GM10266 (cell line): ENCODE measurements around the gene REPS1.
"Not testable (repeated sequence)": the region's sequence is repeated elsewhere in the genome, so short reads cannot be mapped to it uniquely, and the experiment has no call there.

Experiments used
- DNase-seq: peaks from one replicate; pipeline ENCODE4 v3.0.0; 2012; ENCODE audit errors: extremely low spot score
- TF ChIP-seq, protein P1 (sequence below): IDR thresholded peaks from 2 replicates; pipeline ENCODE4 v1.5.1; 2012; ENCODE audit warnings: mild to moderate bottlenecking, low read depth; ENCODE audit not compliant: control insufficient read depth, insufficient read depth; ENCODE audit errors: missing control alignments

The REPS1 gene

DNA sequence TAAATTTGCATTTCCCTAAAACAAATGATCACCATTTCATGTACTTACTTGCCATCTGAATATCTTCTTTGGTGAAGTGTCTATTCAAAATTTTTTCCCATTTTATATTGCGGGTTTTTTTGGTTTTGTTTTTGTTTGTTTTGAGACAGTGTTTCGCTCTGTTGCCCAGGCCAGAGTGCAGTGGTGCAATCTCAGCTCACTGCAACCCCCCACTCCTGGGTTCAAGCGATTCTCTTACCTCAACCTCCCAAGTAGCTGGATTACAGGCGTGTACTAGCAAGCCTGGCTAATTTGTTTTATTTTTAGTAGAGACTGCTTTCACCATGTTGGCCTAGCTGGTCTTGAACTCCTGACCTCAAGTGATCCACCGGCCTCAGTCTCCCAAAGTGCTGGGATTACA lies 9.1 kb upstream of the REPS1 start:
- TF ChIP-seq, protein P1, sequence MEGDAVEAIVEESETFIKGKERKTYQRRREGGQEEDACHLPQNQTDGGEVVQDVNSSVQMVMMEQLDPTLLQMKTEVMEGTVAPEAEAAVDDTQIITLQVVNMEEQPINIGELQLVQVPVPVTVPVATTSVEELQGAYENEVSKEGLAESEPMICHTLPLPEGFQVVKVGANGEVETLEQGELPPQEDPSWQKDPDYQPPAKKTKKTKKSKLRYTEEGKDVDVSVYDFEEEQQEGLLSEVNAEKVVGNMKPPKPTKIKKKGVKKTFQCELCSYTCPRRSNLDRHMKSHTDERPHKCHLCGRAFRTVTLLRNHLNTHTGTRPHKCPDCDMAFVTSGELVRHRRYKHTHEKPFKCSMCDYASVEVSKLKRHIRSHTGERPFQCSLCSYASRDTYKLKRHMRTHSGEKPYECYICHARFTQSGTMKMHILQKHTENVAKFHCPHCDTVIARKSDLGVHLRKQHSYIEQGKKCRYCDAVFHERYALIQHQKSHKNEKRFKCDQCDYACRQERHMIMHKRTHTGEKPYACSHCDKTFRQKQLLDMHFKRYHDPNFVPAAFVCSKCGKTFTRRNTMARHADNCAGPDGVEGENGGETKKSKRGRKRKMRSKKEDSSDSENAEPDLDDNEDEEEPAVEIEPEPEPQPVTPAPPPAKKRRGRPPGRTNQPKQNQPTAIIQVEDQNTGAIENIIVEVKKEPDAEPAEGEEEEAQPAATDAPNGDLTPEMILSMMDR, result no peak
- no peak for DNase-seq

DNA sequence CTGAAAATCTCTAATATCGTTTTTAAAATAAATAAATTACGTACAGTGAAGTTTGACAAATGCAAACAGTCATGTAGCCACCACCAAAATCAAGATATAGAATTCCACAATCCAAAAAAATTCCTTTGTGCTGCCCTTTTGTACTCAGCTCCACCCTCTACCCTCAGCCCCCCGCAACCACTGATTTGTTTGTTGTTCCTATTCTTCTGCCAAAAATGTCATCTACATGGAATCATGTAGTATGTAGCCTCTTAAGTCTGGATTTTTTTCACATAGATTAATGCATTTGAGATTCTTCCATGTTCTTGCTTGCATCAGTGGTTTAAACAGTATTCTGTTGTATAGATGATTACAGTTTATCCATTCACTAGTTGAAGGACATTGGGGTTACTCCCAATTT lies 8.5 kb upstream of the REPS1 start:
- TF ChIP-seq, protein P1, result no peak
- DNase-seq, result no peak

DNA sequence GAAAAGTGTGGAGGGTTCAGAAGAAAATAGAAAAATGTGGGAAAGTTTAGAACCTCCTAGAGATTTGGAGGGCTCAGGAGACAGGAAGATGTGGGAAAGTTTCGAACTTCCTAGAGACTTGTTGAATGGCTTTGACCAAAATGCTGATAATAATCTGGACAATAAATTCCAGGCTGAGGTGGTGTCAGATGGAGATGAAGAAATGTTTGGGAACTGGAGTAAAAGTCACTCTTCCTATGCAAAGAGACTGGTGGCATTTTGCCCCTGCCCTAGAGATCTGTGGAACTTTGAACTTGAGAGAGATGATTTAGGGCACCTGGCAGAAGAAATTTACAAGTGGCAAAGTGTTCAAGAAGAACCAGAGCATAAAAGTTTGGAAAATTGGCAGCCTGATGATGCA lies 5.4 kb upstream of the REPS1 start:
- not testable (repeated sequence) for DNase-seq

DNA sequence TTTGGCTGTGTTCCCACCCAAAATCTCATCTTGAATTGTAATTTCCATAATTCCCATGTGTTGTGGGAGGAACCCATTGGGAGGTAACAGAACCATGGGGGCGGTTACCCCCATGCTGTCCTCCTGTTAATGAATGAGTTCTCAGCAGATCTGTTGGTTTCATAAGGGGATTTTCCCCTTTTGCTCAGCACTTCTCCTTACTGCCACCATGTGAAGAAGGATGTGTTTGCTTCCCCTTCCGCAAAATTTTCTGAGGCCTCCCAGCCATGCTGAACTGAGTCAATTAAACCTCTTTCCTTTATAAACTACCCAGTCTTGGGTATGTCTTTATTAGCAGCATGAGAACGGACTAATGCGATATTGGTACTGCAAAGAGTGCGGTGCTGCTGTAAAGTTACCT lies 4.9 kb upstream of the REPS1 start:
- not testable (repeated sequence) for DNase-seq

DNA sequence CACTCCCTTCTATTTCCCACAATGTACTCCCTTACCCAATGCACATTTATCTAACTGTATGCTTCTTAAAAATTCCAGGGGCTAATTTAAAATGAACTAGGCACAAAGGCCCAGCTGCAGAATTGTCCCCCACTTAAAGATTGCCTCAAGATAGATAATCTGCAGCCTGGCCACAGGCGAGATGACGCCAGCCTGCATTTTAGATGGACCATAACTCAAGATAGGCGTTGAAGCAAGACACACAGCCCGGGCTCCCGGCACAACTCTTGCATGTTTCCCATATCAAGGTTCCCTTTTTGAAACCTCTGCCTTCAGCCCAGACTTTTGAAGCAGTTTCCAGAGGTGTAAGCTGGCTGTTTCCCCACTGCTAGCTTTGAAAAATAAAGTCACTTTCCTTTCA lies 3.2 kb upstream of the REPS1 start:
- TF ChIP-seq, protein P1, result no peak
- DNase-seq, result no peak

DNA sequence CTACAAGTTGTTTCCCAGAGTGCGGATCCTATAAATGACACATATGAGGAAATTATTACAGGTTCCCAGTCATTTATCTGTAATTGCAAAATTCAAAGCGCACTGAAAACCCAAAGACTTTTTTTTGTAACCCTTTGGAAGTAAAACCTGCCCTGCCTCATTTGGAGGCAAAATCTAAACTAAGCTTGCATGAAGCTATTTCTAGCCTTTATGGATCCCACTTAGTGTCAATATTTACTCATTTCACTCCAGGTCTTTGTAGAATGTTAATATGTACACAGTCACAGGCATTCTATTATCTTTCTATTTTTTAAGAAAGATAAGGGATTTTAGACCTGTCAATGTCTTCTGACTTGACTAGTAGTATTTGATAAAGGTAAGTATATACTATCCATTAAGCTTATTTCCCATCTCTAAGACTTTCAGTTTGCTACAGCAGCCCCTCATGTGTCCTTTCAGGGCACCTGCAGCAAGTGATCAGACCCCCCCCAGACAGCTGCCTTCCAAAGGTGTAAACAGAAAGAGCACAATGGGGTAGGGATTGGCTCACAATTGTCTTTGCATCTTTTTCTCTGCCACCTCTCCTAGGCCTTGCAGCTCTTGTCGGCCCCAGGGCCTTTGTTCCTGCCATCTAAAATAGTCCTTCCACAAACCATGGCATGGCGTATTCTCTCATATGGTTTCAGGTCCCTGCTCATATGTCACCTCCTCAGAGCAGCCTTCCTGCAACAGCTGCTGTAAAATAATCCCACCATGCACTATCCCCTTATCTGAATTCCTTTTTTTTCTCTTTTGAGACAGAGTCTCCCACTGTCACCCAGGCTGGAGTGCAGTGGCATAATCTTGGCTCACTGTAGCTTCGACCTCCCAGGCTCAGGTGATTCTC lies 1.3 kb upstream of the REPS1 start:
- TF ChIP-seq, protein P1, result no peak
- no peak for DNase-seq

DNA sequence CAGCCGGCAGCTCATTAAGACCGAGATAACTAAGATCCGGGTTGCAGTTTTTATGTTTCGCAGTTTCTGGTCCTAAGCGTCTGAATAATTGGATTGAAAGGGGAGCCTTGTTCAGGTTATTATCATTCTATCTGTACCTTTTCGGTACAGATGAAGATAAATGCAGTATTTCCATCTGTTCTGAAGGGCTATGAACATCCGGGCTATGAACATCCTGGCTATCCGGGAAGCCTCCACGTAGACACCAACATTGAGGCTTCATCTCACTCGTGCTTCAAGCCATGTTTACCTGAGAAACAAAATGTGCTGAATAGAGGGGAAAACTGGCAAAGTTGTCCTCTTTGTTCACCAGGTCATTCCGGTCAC lies 399 bp upstream of the REPS1 start:
- DNase-seq, result no peak
- TF ChIP-seq, protein P1, result no peak

DNA sequence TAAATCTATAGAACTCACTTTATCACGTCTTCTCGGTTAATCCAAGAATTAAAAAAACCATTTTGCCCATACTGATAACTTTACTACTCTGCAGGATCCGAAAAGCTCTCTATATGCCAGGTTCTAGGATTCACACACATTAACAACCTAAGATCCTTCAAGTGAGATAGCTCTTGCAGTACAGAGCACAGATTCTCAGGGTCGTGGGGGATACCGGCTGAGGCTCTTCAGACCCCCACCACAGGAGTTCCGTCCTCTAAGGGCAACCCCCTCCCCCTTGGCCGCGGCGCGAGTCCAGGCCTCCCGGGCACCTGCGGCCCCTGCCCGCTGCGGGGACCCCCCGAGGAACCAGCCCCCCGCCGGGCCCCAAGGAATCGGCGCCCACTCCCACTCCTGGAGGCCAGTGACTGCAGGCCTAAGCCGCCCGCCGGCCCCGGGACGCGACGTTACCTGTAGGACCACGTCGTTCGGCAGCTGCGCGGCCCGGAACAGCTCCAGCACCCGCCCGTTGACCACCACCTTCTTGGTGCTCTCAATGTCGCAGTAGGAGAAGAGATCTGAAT lies 892 bp downstream of the REPS1 start:
- DNase-seq, result no peak
- TF ChIP-seq, protein P1, result no peak
